Measurements from ENCODE around the gene AGBL1. TPM values are rescaled to one million over a fixed set of nuclear protein-coding genes. Genes with fewer than 3 reads are reported as not detected.

AGBL1 gene
- total and polyA plus RNA-seq, 2 donors (not counting 1 experiment from before 2014, with no cell fraction given), result not detected

DNA sequence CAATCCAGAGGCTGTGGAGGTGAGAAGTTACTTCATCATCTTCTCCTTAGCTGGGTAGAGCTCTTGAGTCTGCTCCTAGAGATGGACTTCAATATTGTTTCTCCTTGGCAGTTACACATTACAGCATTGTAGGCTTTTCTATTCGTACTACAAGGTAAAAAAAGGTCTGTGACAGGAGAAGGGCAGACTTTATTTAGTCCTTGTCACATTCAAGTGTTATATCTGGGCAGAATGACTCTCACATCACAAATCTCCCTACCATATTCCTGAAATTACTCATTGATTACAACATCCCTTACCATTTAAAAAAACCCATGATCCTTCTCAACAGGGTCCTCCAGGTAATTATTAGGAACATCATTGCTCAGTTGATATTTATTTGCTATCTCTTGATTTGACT lies 75.0 kb downstream of the AGBL1 start:
- H2AFZ ChIP-seq (ENCODE audit: insufficient read depth, low read depth, low read length, poor library complexity, severe bottlenecking), result no peak overlapping the region
- no peak overlapping the region for H3K27ac ChIP-seq (ENCODE audit: low read length in 2 of 2)
- no peaks in the 10 kb centered on the region for H3K27me3 ChIP-seq (replicated peaks in 1 of 4; ENCODE audit: control extremely low read depth in 1 of 4, control insufficient read depth in 3 of 4, insufficient read depth in 4 of 4, low read length in 3 of 4)
- Mint-ChIP-seq H3K4me3 (no peak overlapping the region), H3K4me1 (no peaks in the 10 kb centered on the region), H3K27ac (no peak overlapping the region), H3K9me3 (ENCODE audit: insufficient read depth) (peaks cover 8% of the 10 kb centered on the region), H3K27me3 (no peaks in the 10 kb centered on the region)
- intact Hi-C loops (cut with micrococcal nuclease), result no loop called here
- H3K9me3 ChIP-seq (ENCODE audit: control extremely low read depth in 1 of 3, control insufficient read depth in 2 of 3, insufficient read depth in 1 of 3, low read length in 2 of 3), result no peaks in the 10 kb centered on the region
- TF ChIP-seq EZH2 (IDR thresholded peaks at IDR 0.05; ENCODE audit: borderline replicate concordance, insufficient read depth, low read depth, low read length, poor library complexity, severe bottlenecking), result no peak
- TF ChIP-seq, protein P1, sequence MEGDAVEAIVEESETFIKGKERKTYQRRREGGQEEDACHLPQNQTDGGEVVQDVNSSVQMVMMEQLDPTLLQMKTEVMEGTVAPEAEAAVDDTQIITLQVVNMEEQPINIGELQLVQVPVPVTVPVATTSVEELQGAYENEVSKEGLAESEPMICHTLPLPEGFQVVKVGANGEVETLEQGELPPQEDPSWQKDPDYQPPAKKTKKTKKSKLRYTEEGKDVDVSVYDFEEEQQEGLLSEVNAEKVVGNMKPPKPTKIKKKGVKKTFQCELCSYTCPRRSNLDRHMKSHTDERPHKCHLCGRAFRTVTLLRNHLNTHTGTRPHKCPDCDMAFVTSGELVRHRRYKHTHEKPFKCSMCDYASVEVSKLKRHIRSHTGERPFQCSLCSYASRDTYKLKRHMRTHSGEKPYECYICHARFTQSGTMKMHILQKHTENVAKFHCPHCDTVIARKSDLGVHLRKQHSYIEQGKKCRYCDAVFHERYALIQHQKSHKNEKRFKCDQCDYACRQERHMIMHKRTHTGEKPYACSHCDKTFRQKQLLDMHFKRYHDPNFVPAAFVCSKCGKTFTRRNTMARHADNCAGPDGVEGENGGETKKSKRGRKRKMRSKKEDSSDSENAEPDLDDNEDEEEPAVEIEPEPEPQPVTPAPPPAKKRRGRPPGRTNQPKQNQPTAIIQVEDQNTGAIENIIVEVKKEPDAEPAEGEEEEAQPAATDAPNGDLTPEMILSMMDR (IDR thresholded peaks at IDR 0.05), result no peak
- CTCF ChIA-PET, result no interaction called here
- H3K79me2 ChIP-seq (ENCODE audit: control insufficient read depth, insufficient read depth, low read length), result no peaks in the 10 kb centered on the region
- H3K4me3 ChIP-seq (ENCODE audit: control extremely low read depth in 1 of 5, extremely low read depth in 1 of 5, insufficient read depth in 1 of 5, low read depth in 2 of 5, low read length in 4 of 5), result no peak overlapping the region
- no peak overlapping the region for H3K4me2 ChIP-seq (replicated peaks; ENCODE audit: low read depth, low read length, poor library complexity, severe bottlenecking)
- no peak for DNase-seq
- POLR2A ChIA-PET, result no interaction called here
- ATAC-seq (ENCODE audit: low read depth), result no peak
- no peak overlapping the region for H3K9ac ChIP-seq (ENCODE audit: low read length)
- H3K4me1 ChIP-seq (ENCODE audit: control insufficient read depth in 2 of 2, insufficient read depth in 2 of 2, low read length in 2 of 2), result no peaks in the 10 kb centered on the region
- H3K36me3 ChIP-seq (replicated peaks in 1 of 2; ENCODE audit: control extremely low read depth in 1 of 2, control insufficient read depth in 1 of 2, extremely low read depth in 1 of 2, insufficient read depth in 2 of 2, low read length in 1 of 2), result no peaks in the 10 kb centered on the region
- H4K20me1 ChIP-seq (ENCODE audit: control insufficient read depth, insufficient read depth, low read length, poor library complexity, severe bottlenecking), result no peaks in the 10 kb centered on the region
- no CpG with 5 or more reads among the region's 1 CpG for WGBS (ENCODE audit: insufficient coverage)

DNA sequence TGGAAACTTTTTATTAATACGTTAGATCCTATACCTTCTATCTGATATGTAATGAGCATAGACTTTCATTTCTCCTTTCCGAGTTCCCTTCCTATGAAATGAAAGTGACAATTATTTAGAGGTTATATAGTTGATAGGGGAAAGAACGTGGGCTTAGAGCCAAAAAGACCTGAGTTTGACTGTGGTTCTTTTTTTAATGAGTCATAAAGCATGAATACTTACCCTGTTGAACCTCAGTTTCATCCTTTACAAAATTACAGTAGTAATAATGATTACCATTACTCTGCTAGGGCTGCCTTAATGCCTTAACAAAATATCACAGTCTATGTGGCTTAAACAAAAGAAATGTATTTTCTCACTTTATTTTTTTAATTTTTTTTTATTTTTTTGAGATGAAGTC lies 75.9 kb downstream of the AGBL1 start:
- H3K4me3 ChIP-seq (ENCODE audit: control extremely low read depth in 1 of 5, extremely low read depth in 1 of 5, insufficient read depth in 1 of 5, low read depth in 2 of 5, low read length in 4 of 5), result no peak overlapping the region
- no peak overlapping the region for H3K9ac ChIP-seq (ENCODE audit: low read length)
- no peak overlapping the region for H2AFZ ChIP-seq (ENCODE audit: insufficient read depth, low read depth, low read length, poor library complexity, severe bottlenecking)
- H3K27ac ChIP-seq (ENCODE audit: low read length in 2 of 2), result no peak overlapping the region
- TF ChIP-seq, protein P1 (IDR thresholded peaks at IDR 0.05), result no peak
- no peak for TF ChIP-seq EZH2 (IDR thresholded peaks at IDR 0.05; ENCODE audit: borderline replicate concordance, insufficient read depth, low read depth, low read length, poor library complexity, severe bottlenecking)
- no peak overlapping the region for H3K4me3 Mint-ChIP-seq
- ATAC-seq (ENCODE audit: low read depth) (no peak), DNase-seq (no peak)
- H3K4me1 Mint-ChIP-seq, result no peaks in the 10 kb centered on the region
- H3K9me3 Mint-ChIP-seq (ENCODE audit: insufficient read depth), result peaks cover 8% of the 10 kb centered on the region
- no peaks in the 10 kb centered on the region for H3K79me2 ChIP-seq (ENCODE audit: control insufficient read depth, insufficient read depth, low read length)
- H3K27ac Mint-ChIP-seq, result no peak overlapping the region
- H3K9me3 ChIP-seq (ENCODE audit: control extremely low read depth in 1 of 3, control insufficient read depth in 2 of 3, insufficient read depth in 1 of 3, low read length in 2 of 3), result no peaks in the 10 kb centered on the region
- H4K20me1 ChIP-seq (ENCODE audit: control insufficient read depth, insufficient read depth, low read length, poor library complexity, severe bottlenecking), result no peaks in the 10 kb centered on the region
- H3K4me2 ChIP-seq (replicated peaks; ENCODE audit: low read depth, low read length, poor library complexity, severe bottlenecking), result no peak overlapping the region
- H3K4me1 ChIP-seq (ENCODE audit: control insufficient read depth in 2 of 2, insufficient read depth in 2 of 2, low read length in 2 of 2), result no peaks in the 10 kb centered on the region
- H3K36me3 ChIP-seq (replicated peaks in 1 of 2; ENCODE audit: control extremely low read depth in 1 of 2, control insufficient read depth in 1 of 2, extremely low read depth in 1 of 2, insufficient read depth in 2 of 2, low read length in 1 of 2), result no peaks in the 10 kb centered on the region
- no CpG with 5 or more reads among the region's 3 CpGs for WGBS (ENCODE audit: insufficient coverage)
- intact Hi-C loops (cut with micrococcal nuclease), result no loop called here
- ChIA-PET POLR2A (no interaction called here), CTCF (no interaction called here)
- no peaks in the 10 kb centered on the region for H3K27me3 Mint-ChIP-seq
- no peaks in the 10 kb centered on the region for H3K27me3 ChIP-seq (replicated peaks in 1 of 4; ENCODE audit: control extremely low read depth in 1 of 4, control insufficient read depth in 3 of 4, insufficient read depth in 4 of 4, low read length in 3 of 4)

Measured in B cell (primary cell).